IPS-11a (cell line): Measurements from ENCODE around the gene STYX.

Experiments
- H3K4me3 ChIP-seq: one replicate; pipeline ENCODE4 v1.5.1; 2013; ENCODE audit warnings: low read depth, low read length, control low read depth

STYX gene, protein sequence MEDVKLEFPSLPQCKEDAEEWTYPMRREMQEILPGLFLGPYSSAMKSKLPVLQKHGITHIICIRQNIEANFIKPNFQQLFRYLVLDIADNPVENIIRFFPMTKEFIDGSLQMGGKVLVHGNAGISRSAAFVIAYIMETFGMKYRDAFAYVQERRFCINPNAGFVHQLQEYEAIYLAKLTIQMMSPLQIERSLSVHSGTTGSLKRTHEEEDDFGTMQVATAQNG

GRCh38 chr14:52729925-52730708 lies at the start of gene STYX:
TSS of gene STYX (plus strand) at chr14:52730166. CDS start at chr14:52730475, 309 bp downstream.
- peak within 1 kb of the TSS; percentile 93 for H3K4me3 ChIP-seq

GRCh38 chr14:52683985-52684520 lies 45.9 kb upstream of the STYX start:
- H3K4me3 ChIP-seq: no peak overlapping the region

DNA sequence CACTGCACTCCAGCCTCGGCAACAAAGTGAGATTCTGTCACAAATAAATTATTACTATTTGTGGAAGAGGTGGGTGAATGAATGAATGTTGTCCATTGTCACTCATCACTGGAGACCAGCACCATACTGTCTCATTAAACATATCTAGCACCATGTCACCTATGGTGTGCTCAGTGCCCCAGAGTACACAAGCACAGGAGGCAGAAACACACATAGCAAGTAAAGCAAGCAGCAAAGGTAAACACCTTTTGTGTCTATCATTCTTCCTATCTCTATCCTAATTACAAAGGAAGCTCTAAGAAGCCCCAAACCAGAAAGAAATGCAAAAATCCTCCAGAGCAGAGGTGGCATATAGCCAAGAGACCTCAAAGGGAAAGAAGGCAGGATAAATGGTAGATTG lies 43.8 kb upstream of the STYX start:
- H3K4me3 ChIP-seq: no peak overlapping the region

DNA sequence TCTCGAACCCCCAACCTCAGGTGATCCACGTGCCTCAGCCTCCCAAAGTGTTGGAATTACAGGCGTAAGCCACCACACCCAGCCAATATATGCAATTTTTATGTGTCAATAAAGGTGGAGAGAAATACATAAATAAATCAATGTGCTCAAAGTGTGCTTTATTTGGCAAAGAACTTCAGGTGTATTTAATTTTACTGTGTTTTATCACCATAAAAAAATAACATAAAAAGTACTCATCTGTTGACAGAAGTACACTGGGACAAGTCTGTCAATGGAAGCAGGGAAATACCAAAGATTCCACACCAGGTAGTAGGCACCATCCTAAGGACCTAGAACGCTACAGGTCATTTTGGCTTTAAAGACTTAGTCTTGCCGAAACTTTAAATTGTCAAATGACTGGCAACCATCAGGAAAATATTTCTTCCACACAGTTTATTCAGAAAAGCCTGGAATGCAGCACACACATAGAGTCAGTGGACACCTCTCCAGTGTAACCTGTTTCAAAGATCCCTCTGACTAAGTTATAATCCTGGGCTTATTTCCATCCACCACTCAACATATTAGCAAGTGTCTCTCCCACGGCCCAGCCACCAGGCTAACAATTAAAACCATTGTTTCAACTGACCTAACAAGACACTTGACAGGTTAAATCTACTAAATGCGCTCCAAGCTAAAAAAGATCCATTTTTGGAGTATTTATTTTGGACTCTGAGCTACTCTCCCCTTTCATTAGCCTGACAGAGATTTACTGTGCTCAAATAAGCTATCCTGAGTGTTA lies 38.8 kb upstream of the STYX start:
- H3K4me3 ChIP-seq: no peak overlapping the region

DNA sequence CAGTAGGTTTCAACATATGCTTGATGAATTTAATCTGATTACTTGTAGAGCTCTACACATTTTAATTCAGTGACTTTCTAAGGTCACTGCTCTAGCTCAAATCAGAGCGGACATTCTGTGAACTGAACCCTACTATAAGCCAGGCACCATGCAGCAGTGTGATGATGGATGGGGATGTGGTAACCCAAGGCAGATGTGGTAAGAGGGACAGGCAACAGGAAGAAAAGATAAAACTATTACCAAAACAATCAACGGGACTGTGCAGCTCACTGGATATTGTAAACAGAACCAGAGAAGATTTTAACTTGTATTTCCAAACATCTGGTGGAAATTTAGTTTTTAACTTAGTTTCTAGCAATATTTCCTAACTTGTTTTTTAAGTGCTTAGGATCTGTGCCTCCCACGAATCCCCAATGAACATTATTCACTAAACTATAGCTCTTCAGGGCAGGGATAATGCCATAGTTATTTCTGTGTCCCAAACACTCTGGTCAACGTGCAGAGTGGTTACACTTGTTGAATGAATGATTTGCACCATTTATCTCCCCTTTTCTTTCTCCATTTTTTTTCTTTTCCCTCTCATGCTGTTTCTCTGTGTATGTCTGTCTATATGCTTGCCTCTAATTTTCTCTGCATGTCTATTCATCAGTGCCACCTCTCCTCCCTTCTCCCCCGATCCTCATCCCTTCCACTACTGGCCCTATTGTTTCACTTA lies 37.6 kb upstream of the STYX start:
- H3K4me3 ChIP-seq: no peak overlapping the region

GRCh38 chr14:52693036-52693435 lies 36.9 kb upstream of the STYX start:
- no peak overlapping the region for H3K4me3 ChIP-seq

DNA sequence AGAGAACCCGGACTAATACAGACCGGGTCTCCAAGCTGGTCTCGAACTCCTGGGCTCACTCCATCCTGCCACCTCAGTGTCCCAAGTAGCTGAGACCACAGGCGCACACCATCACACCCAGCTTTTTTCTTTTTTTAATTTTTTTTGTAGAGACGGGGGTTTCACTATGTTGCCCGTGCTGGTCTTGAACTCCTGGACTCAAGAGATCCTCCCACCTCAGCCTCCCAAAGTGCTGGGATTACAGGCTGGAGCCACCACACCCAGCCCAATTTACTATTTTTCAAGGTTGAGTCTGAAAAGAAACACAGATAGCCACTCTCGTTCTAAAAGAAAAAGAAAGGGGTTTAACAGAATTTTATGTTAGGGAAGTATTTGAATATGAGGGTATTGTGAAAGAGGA lies 36.4 kb upstream of the STYX start:
- H3K4me3 ChIP-seq: no peak overlapping the region

DNA sequence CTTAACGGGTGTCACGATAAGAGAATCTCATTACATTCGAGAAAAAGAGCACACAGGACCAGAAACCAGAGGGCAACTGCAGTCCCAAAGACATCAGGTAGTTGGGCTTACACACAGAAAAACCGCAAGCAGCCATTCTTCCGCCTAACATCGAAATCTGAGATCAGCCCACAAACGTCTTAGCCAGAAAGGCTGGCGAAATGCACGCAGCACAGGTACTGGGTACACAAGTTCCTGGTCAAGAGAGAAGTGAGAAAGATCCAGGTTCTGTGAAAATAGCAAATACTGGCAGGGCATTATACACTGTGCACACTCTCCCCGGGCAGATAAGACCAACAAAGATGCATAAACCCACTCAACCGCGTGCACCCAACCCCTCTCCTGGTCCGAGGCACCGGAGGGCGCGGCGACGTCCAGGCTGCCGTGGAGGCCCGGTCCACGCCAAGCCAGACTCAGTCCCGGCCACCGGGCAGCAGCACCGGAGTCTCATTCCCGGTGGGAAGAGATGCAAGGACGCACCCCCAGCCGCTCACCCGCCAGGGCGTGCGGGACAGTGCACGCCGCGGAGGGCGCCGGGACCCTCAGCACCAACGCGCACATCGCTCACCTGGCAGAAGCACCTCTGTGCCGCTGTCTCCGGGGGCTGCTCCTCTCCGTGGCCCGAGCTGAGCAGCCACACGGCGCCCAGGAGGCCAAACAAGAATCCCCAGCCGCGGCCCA lies 35.0 kb upstream of the STYX start:
- H3K4me3 ChIP-seq: peak overlapping the region; percentile 74

DNA sequence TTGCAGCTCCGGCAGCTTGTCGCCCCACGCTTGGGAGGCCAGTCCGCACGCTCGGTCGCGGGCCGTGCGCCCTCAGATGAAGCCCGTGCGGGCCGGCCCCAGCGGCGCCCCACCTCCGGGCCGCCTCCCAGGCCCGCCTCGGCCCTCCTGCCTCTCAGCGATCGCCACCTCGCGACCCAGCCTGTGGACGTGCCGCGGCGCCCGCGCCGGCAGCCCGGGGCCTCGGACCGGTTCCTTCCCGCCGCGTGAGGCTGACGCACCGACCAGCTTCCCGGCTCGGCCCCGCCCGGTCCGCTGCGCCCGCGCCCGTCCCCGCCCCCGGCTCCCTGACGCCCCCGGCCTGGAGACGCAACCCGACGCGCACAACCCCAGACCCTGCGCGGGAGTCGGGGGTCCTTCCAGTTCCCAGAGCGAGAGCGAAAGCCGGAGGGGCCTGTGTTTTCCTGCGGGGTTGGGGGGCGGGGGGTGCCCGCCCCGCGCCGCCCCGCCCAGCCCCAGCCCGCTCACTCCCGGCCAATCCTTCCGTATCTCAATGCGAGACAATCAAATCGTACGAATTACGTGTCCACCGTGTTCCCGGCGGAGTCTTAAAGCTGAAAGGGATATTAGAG lies 34.4 kb upstream of the STYX start, which contains the start of gene ERO1A:
ERO1A (minus strand) TSS at position 78 of the 611 bp plus-strand sequence; CDS start at position 1, 77 bp downstream.
- H3K4me3 ChIP-seq: peak within 1 kb of the TSS; percentile 74

GRCh38 chr14:52700701-52701172 lies 29.2 kb upstream of the STYX start:
- no peak overlapping the region for H3K4me3 ChIP-seq

GRCh38 chr14:52701223-52701622 lies 28.7 kb upstream of the STYX start:
- H3K4me3 ChIP-seq: no peak overlapping the region

- no peak overlapping the region for H3K4me3 ChIP-seq
These were observed 26.7 kb upstream of the STYX start for GRCh38 chr14:52703225-52703624.

- H3K4me3 ChIP-seq: no peak overlapping the region
These were observed 26.3 kb upstream of the STYX start for GRCh38 chr14:52703664-52704063.

DNA sequence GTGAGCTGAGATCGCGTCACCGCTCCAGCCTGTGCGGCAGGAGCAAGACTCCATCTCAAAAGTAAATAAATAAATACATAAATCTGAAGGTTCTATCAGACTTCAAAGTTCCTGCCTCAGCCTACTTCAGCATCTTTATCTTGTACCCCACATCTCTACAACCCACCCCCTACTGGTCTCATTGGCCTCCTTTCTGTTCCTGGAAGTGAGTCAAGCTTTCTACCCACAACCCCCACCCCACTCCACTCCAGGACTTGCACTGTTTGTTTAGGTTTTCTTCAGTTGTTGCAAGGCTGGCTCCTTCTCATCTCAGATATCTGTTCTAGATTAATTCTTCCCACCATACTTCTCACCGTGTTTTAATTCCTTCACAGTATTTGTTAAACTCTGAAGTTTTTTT lies 23.7 kb upstream of the STYX start:
- peak overlapping the region; percentile 86 for H3K4me3 ChIP-seq

GRCh38 chr14:52706724-52707706 lies 23.0 kb upstream of the STYX start, which contains the start of gene PSMC6:
TSS of gene PSMC6 (plus strand) at chr14:52707200. CDS start at chr14:52707220, 20 bp downstream.
- H3K4me3 ChIP-seq: peak within 1 kb of the TSS; percentile 86

- H3K4me3 ChIP-seq: no peak overlapping the region
These were observed 18.3 kb upstream of the STYX start for GRCh38 chr14:52711666-52712065.

DNA sequence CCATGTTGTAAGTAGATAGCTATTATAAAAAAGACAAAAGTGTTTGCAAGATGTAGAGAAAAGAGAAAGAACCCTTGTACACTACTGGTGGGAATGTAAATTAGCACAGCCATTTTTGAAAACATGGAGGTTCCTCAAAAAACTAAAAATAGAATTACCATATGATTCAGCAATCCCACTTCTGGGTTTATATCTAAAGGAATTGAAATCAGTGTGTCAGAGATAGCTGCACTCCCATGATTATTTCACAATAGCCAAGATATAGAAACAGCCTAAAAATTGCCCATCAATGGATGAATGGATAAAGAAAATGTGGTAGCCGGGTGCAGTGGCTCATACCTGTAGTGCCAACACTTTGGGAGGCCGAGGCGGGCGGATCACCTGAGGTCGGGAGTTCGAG lies 13.8 kb upstream of the STYX start:
- no peak overlapping the region for H3K4me3 ChIP-seq
